ENCODE measurements around the gene ENDOD1.

ENDOD1 gene

GRCh38 chr11:95137299-95137698 lies 47.7 kb downstream of the ENDOD1 start:
- no peak for DNase-seq (ENCODE audit: low read depth)
- TF ChIP-seq CTCF (IDR thresholded peaks at IDR 0.05; ENCODE audit: insufficient read depth, low read depth, low read length, missing control alignments): no peak
- H3K4me3 ChIP-seq (ENCODE audit: low read depth, low read length): no peak overlapping the region

DNA sequence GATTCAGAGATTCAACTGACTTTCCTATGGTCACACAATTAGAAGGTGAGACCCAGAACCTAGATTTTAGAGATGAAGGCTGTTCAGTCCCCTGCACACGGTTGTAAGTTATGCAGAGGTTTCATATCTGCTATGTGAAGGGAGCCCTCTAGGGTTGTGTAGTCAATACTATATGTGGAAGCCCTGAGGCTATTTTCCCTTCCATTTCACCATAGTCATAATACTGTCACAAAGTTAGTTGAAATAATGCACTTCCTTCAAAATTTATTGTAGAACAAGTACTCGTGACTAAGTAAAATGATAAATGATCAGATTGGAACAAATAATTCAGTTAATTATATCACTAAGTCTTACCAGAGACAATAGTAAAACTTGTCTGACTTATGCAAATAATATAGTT lies 48.8 kb downstream of the ENDOD1 start:
- H3K4me3 ChIP-seq (ENCODE audit: low read depth, low read length): no peak overlapping the region
- DNase-seq (ENCODE audit: low read depth): peak; percentile 25
- peak; percentile 24 for TF ChIP-seq CTCF (IDR thresholded peaks at IDR 0.05; ENCODE audit: insufficient read depth, low read depth, low read length, missing control alignments)

DNA sequence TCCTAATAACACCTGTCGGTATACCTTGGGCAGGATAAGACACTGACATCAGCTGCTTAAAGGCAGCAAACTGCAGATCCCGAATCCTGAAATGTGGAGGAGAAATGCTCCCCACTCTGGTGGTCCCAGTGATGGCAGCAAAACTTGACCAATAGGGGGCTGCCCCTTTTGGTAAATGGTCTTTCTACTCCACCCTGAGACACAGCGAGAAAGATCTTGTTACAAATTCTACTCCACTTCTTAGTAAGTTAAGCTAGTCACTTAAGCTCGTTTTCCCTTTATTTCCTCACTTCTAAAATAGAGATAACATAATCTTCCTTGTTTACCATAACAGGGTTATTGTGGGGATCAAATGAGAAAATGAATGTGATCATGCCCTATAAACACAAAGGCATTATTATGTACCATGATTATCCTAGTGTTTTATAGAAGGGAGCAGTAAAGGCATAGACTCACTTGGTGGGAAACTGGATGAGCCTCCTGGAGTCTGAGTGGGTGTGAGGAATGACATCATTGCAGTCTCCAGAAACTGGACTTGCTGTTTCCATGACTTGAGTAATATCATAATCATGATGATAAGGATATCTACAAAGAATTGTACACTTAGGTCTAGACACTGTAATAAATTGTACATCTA lies 50.9 kb downstream of the ENDOD1 start:
- DNase-seq (ENCODE audit: low read depth): no peak
- no peak for TF ChIP-seq CTCF (IDR thresholded peaks at IDR 0.05; ENCODE audit: insufficient read depth, low read depth, low read length, missing control alignments)
- H3K4me3 ChIP-seq (ENCODE audit: low read depth, low read length): no peak overlapping the region

GRCh38 chr11:95142431-95142830 lies 52.8 kb downstream of the ENDOD1 start:
- no peak for DNase-seq (ENCODE audit: low read depth)
- H3K4me3 ChIP-seq (ENCODE audit: low read depth, low read length): no peak overlapping the region
- TF ChIP-seq CTCF (IDR thresholded peaks at IDR 0.05; ENCODE audit: insufficient read depth, low read depth, low read length, missing control alignments): no peak

DNA sequence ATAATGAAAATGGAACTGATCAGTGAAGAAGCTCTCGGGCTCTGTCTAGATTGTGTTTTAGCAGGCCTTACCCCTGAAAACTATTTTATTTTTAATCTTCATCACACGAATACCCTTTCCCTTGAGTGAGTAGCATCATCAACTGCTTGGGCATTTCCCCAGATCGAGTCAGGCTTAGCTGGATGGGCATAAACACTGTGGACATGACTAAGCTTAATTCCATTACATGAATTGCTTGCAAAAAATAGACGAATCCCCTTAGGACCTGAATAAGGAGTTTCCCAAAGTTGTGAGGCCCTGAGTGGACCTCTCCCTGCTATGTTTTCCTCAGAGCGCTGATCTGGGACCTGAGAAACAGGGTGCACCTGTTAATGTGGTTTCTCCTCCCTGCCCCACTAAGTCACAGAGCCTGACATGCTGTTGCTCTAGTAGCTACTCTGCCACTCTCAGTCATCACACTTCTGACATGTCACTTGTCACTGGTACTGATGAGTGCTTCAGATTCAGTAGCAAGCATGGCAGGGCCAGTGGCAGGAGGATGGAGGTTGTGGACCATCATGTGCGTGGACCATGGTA lies 53.5 kb downstream of the ENDOD1 start:
- DNase-seq (ENCODE audit: low read depth): no peak
- no peak for TF ChIP-seq CTCF (IDR thresholded peaks at IDR 0.05; ENCODE audit: insufficient read depth, low read depth, low read length, missing control alignments)
- no peak overlapping the region for H3K4me3 ChIP-seq (ENCODE audit: low read depth, low read length)

DNA sequence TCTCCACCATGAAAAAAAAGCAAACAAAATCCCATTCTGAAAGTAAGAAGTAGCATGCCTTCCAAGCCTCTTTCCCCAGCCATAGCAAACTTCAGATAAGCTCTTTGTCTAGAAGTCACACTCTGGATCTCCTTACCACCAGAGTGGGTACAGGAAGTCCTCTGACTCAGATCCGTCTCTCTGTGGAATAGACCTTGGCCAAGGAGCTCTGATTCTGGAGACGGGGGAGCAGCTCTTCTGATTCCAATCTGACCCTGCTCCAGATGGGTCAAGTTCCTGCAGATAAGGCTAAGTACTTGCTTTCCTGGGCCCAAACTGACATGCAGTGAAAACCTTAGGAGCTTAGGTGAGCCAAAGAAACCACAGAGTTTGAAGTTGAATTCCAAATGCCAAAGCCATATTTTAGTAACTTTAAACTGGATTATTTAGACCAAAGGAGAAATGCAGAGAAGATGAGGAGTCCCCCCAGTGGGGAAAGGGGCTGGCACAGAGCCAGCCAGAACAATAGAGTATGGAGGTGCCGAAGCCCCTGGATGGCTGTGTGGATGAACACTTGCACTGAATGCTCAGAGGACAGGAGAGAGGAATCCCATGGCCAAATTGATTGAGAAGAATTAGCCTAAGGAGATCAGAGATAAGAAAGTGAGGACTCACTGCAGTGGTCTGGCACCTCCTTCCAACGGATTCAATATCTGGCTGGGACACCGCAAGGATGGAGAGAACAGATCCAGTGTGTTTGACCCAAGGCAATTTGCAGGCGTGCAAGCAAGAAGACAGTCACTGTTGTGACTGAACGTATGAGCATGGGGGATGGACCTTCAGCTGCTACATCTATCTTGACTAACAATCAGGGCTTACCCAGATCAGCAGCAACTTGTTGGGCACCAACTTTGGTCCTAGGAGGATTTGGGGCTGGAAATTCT lies 54.9 kb downstream of the ENDOD1 start:
- DNase-seq (ENCODE audit: low read depth): peak; percentile 26
- no peak overlapping the region for H3K4me3 ChIP-seq (ENCODE audit: low read depth, low read length)
- TF ChIP-seq CTCF (IDR thresholded peaks at IDR 0.05; ENCODE audit: insufficient read depth, low read depth, low read length, missing control alignments): no peak

Data from GM12865 (cell line).